Glutamatergic neuron (in vitro differentiated cells): ENCODE measurements around the gene RAET1G. TPM values are rescaled to one million over a fixed set of nuclear protein-coding genes. Genes with fewer than 3 reads are reported as not detected.

Source experiments
- DNase-seq: peaks from one replicate; pipeline ENCODE4 v3.0.0; 2022
- H3K27ac Mint-ChIP-seq: one replicate; pipeline ENCODE4 v1.8.0; 2020; ENCODE audit warnings: mild to moderate bottlenecking, mixed read lengths, inconsistent platforms; ENCODE audit not compliant: unreplicated experiment
- H3K27me3 Mint-ChIP-seq: one replicate; pipeline ENCODE4 v1.8.0; 2020; ENCODE audit warnings: mild to moderate bottlenecking, moderate library complexity, mixed read lengths, inconsistent platforms; ENCODE audit not compliant: unreplicated experiment
- H3K36me3 Mint-ChIP-seq: one replicate; pipeline ENCODE4 v1.8.0; 2020; ENCODE audit warnings: mild to moderate bottlenecking, mixed read lengths, inconsistent platforms; ENCODE audit not compliant: unreplicated experiment
- H3K4me1 Mint-ChIP-seq: one replicate; pipeline ENCODE4 v1.8.0; 2020; ENCODE audit warnings: mild to moderate bottlenecking, low read depth, mixed read lengths, inconsistent platforms; ENCODE audit not compliant: unreplicated experiment
- H3K4me3 Mint-ChIP-seq: one replicate; pipeline ENCODE4 v1.8.0; 2020; ENCODE audit warnings: mild to moderate bottlenecking, mixed read lengths, inconsistent platforms; ENCODE audit not compliant: unreplicated experiment
- H3K9me3 Mint-ChIP-seq: one replicate; pipeline ENCODE4 v1.8.0; 2020; ENCODE audit warnings: mild to moderate bottlenecking, moderate library complexity, mixed read lengths, inconsistent platforms; ENCODE audit not compliant: unreplicated experiment
- CTCF ChIP-seq: fragments of 200-600 bp; sonication (generic); IDR thresholded peaks from one replicate; pipeline ENCODE4 v1.5.0; 2021; ENCODE audit not compliant: partially characterized antibody, unreplicated experiment
- total RNA-seq: library from RNA; stranded (reverse); fragmentation: NEBNext Ultra II Directional; extraction: Animal tissue kit (Norgen Biotek cat#: 25700); gene quantifications from one replicate; pipeline ENCODE4 v1.2.1, GENCODE V29; 2021; ENCODE audit not compliant: unreplicated experiment

Gene RAET1G
- total RNA-seq, 1 donor from 2014 or later = not detected

DNA sequence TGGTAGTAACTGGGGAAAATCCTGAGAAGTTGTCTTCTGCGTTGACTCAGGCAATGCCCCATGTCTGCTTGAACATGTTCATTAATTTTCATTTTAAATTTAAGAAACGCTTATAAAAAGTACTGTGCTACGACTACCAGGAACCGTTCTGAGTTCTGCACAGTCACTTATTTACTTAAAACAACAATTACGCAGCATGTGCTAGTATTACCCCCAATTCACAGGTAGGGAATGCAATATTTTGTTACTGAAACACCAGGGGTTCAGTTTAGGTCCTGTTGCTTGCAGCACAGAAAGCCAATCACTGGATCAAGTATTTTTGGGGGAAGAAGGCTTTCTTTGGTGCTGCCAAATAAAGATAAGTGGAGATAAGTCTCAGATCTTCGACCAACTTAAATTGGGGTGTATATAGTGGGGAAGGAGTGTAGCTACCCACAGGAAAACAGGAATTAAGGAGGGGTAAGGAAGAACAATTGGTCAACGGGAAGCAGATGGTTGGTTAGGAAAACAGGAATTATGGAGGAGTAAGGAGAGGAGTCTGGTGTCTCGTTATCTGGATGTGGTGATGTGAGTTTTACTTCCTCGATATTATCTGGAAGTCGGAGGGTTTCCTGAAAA is 53.5 kb downstream of the RAET1G start:
- Mint-ChIP-seq H3K27ac (no peak overlapping the region), H3K9me3 (no peaks in the 10 kb centered on the region), H3K27me3 (peaks cover 3% of the 10 kb centered on the region), H3K4me3 (no peak overlapping the region), H3K4me1 (peaks cover 2% of the 10 kb centered on the region), H3K36me3 (no peaks in the 10 kb centered on the region)
- no peak for TF ChIP-seq CTCF
- no peak for DNase-seq

GRCh38 chr6:149867876-149868640 is 54.9 kb downstream of the RAET1G start:
- Mint-ChIP-seq H3K36me3 (no peaks in the 10 kb centered on the region), H3K27ac (no peak overlapping the region), H3K9me3 (peaks cover under 1% of the 10 kb centered on the region), H3K27me3 (peaks cover 3% of the 10 kb centered on the region), H3K4me1 (peaks cover 2% of the 10 kb centered on the region), H3K4me3 (no peak overlapping the region)
- no peak for DNase-seq
- TF ChIP-seq CTCF = no peak

Other genes starting within 250 kb of the RAET1G start
- gene LATS1, start 205.0 kb downstream of the RAET1G start, total RNA-seq = 31.5 TPM
- 27.6 TPM for gene NUP43, start 176.6 kb downstream of the RAET1G start, total RNA-seq
- gene PCMT1, start 173.4 kb downstream of the RAET1G start, total RNA-seq = 147 TPM
- 10.8 TPM for gene LRP11, start 58.8 kb downstream of the RAET1G start, total RNA-seq
- not detected for gene RAET1E, start 25.0 kb downstream of the RAET1G start, total RNA-seq
- 5.4 TPM for gene ULBP2, start 18.9 kb upstream of the RAET1G start, total RNA-seq
- gene ULBP1, start 40.8 kb upstream of the RAET1G start, total RNA-seq = 9.3 TPM
- not detected for gene RAET1L, start 102.4 kb upstream of the RAET1G start, total RNA-seq
- 7.5 TPM for gene ULBP3, start 146.0 kb upstream of the RAET1G start, total RNA-seq
- 4.1 TPM for gene PPP1R14C, start 219.9 kb upstream of the RAET1G start, total RNA-seq